Kidney (tissue), 14 donors: Measurements from ENCODE around the gene TMEM125. TPM values are rescaled to one million over a fixed set of nuclear protein-coding genes. Genes with fewer than 3 reads are reported as not detected.

ENCODE experiments used
- DNase-seq, 5 donors: peaks; one replicate each; pipeline ENCODE4 v3.0.0-alpha.2; 2013 to 2020
- FAIRE-seq: peaks from 2 replicates; lab custom pipeline; 2012; peaks lifted over from hg19 to GRCh38; lab: Jason Lieb, UNC
- H3K27ac ChIP-seq, 2 donors: one replicate each; pipeline ENCODE4 v1.7.0; 2013; ENCODE audit warnings: low read depth in 2 of 2, low read length in 2 of 2, inconsistent platforms in 1 of 2
- H3K27me3 ChIP-seq: one replicate; pipeline ENCODE4 v1.7.1; 2013; ENCODE audit warnings: low read length, inconsistent platforms; ENCODE audit not compliant: control insufficient read depth, insufficient read depth
- H3K36me3 ChIP-seq, 3 donors: one replicate each; pipeline versions ENCODE4 v1.7.0 to v1.7.1; 2013; ENCODE audit warnings: low read length in 3 of 3, control low read depth in 1 of 3, inconsistent platforms in 1 of 3; ENCODE audit not compliant: insufficient read depth in 3 of 3, control insufficient read depth in 2 of 3
- H3K4me1 ChIP-seq, 3 donors: one replicate each; pipeline versions ENCODE4 v1.7.0 to v1.7.1; 2013; ENCODE audit warnings: low read length in 3 of 3, inconsistent platforms in 1 of 3, low read depth in 1 of 3; ENCODE audit not compliant: control insufficient read depth in 2 of 3, insufficient read depth in 2 of 3
- H3K4me3 ChIP-seq, 3 donors: one replicate each; pipeline versions ENCODE4 v1.7.0 to v1.8.1; 2013; ENCODE audit warnings: low read length in 3 of 3, control low read depth in 1 of 3, inconsistent platforms in 1 of 3
- H3K9ac ChIP-seq, 3 donors: one replicate each; pipeline versions ENCODE4 v1.7.0 to v1.7.1; 2013; ENCODE audit warnings: low read length in 3 of 3, control low read depth in 1 of 3, inconsistent platforms in 1 of 3
- H3K9me3 ChIP-seq, 3 donors: one replicate each; pipeline versions ENCODE4 v1.7.0 to v1.7.1; 2013; ENCODE audit warnings: low read length in 3 of 3, control low read depth in 1 of 3, inconsistent platforms in 1 of 3; ENCODE audit not compliant: control insufficient read depth in 2 of 3, insufficient read depth in 1 of 3
- intact Hi-C: fragments of 100-400 bp; cut with DNase I; formaldehyde crosslinking; loops from one replicate; pipeline ENCODE4 v1.11.1; 2022
- polyA plus RNA-seq: library from polyadenylated mRNA; stranded (reverse); fragments of 350-450 nt; fragmentation: Illumina TruSeq; extraction: RNeasy Lipid Tissue Mini Kit (QIAGEN cat#74804); gene quantifications from one replicate; pipeline ENCODE4 v1.2.3, GENCODE V29; 2014; ENCODE audit warnings: low read depth, low replicate concordance; ENCODE audit not compliant: insufficient read depth
- total RNA-seq: library from RNA; stranded (reverse); fragmentation: NEBNext Ultra II Directional; extraction: Animal tissue kit (Norgen Biotek cat#: 25700); gene quantifications from one replicate; pipeline ENCODE4 v1.2.1, GENCODE V29; 2021
- TF ChIP-seq, protein P1 (sequence below): IDR thresholded peaks from 3 replicates; pipeline ENCODE4 v1.5.1; 2012; ENCODE audit warnings: mild to moderate bottlenecking, moderate library complexity, borderline replicate concordance; ENCODE audit not compliant: insufficient read depth; ENCODE audit errors: extremely low read depth
- donor health status: control.
- donor health status: control.
- donor health status: control.
- donor health status: control.
- donor health status: control.
- donor health status: DM: yes; HTN: yes; CAD: no.
- donor health status: Normal renal cell carcinoma (clear cell type).

Gene TMEM125
- total and polyA plus RNA-seq, 2 donors from 2014 or later, result 17.5 to 22.0 TPM

DNA sequence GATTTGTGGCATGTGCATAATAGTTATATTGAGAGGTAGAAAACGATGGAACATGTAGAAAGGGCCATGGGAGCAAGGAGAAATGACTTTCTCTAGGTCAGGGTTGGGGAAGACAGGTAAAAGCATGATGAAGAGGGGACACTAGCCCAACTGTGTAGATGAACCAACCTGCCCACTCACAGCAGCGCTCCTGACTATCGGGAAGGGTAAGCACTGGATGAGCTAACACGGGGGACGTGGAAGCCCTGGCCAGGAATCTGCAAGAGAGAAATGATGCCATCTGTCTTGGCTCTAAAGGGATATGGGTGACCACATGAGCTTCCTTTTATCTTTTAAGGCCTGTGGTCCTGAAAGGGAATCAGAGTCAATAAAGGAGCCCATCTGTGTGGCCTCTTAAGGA is 36.2 kb upstream of the TMEM125 start:
- FAIRE-seq, result no peak
- TF ChIP-seq, protein P1, sequence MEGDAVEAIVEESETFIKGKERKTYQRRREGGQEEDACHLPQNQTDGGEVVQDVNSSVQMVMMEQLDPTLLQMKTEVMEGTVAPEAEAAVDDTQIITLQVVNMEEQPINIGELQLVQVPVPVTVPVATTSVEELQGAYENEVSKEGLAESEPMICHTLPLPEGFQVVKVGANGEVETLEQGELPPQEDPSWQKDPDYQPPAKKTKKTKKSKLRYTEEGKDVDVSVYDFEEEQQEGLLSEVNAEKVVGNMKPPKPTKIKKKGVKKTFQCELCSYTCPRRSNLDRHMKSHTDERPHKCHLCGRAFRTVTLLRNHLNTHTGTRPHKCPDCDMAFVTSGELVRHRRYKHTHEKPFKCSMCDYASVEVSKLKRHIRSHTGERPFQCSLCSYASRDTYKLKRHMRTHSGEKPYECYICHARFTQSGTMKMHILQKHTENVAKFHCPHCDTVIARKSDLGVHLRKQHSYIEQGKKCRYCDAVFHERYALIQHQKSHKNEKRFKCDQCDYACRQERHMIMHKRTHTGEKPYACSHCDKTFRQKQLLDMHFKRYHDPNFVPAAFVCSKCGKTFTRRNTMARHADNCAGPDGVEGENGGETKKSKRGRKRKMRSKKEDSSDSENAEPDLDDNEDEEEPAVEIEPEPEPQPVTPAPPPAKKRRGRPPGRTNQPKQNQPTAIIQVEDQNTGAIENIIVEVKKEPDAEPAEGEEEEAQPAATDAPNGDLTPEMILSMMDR, result no peak
- intact Hi-C loops, result no loop called here
- DNase-seq, result no peak
- Histone ChIP-seq H3K27ac (peak overlapping the region in 1 of 2 donors; percentile 8), H3K4me3 (no peak overlapping the region), H3K9ac (no peak overlapping the region), H3K4me1 (peaks cover 0 to 19% (median 13%) of the 10 kb centered on the region in 3 donors), H3K9me3 (no peaks in the 10 kb centered on the region), H3K27me3 (no peaks in the 10 kb centered on the region), H3K36me3 (no peaks in the 10 kb centered on the region)

DNA sequence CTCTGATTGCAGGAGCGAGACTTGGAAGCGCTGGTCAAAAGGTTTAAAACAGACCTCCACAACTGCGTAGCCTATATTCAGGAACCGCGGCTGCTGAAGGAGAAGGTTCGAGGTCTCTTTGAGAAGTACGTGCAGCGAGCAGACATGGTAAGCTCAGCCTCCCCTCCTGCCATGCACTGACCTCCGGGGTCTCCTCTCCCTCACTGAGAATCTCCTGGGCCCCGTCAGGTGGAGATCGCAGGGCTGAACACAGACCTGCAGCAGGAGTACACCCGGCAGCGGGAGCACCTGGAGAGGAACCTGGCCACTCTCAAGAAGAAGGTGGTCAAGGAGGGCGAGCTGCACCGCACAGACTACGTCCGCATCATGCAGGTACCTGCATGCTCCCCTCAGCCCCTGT is 35.5 kb upstream of the TMEM125 start:
- H3K27ac ChIP-seq, result no peak overlapping the region

DNA sequence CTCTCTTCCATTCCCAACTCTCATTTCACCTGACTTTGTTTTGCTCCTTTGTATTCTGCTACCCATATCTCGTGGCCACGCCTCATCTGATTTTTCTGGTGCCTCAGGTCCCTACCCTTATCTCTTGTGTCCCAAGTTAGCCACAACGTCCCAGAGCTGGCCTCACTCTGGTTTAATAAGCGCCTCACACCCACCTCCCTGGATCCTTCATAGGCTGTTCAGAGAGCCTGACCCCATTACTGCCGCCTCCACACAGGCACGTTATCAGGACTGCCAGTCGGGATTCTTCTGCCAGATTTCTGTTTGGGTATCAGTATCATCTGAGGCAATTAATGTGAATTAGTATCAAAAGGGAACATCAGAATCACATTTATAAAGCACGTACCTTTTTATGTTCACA is 34.7 kb upstream of the TMEM125 start:
- H3K9ac ChIP-seq, result no peak overlapping the region
- H3K27me3 ChIP-seq, result no peaks in the 10 kb centered on the region
- H3K27ac ChIP-seq, result no peak overlapping the region
- no peaks in the 10 kb centered on the region for H3K36me3 ChIP-seq
- H3K4me1 ChIP-seq, result peaks cover 0 to 23% (median 17%) of the 10 kb centered on the region in 3 donors
- no peaks in the 10 kb centered on the region for H3K9me3 ChIP-seq
- DNase-seq (no peak), FAIRE-seq (no peak)
- intact Hi-C loops, result no loop called here
- H3K4me3 ChIP-seq, result no peak overlapping the region
- TF ChIP-seq, protein P1, result no peak

More for the DNA sequence above, 35.5 kb upstream of the TMEM125 start:
- Histone ChIP-seq H3K9me3 (no peaks in the 10 kb centered on the region), H3K27me3 (no peaks in the 10 kb centered on the region), H3K4me3 (no peak overlapping the region), H3K36me3 (no peaks in the 10 kb centered on the region), H3K9ac (no peak overlapping the region), H3K4me1 (peaks cover 0 to 23% (median 17%) of the 10 kb centered on the region in 3 donors)
- intact Hi-C loops, result no loop called here
- FAIRE-seq, result no peak
- TF ChIP-seq, protein P1, result no peak
- DNase-seq, result no peak
